Measurements from ENCODE around the gene GNB1. TPM values are rescaled to one million over a fixed set of nuclear protein-coding genes. Genes with fewer than 3 reads are reported as not detected.

GNB1 gene
- total and polyA plus RNA-seq, 2 donors (not counting 1 experiment from before 2014, with no cell fraction given), result 91.3 to 485 TPM

GRCh38 chr1:1770102-1770501 is 120.8 kb downstream of the GNB1 start:
- H3K9ac ChIP-seq (ENCODE audit: insufficient read depth, low read length), result no peak overlapping the region
- DNase-seq (ENCODE audit: low read depth in 2 of 2), result no peak
- H3K79me2 ChIP-seq (ENCODE audit: control insufficient read depth, insufficient read depth, low read length), result peaks cover 50% of the 10 kb centered on the region
- H3K4me2 ChIP-seq (ENCODE audit: extremely low read depth, insufficient read depth, low read length), result no peak overlapping the region
- no peaks in the 10 kb centered on the region for H3K4me1 ChIP-seq (ENCODE audit: control insufficient read depth, extremely low read depth, insufficient read depth, low read length)
- no peak overlapping the region for H3K27ac ChIP-seq (ENCODE audit: insufficient read depth, low read length)
- H4K20me1 ChIP-seq (ENCODE audit: control insufficient read depth, extremely low read depth, insufficient read depth, low read length), result no peaks in the 10 kb centered on the region
- TF ChIP-seq EZH2 (IDR thresholded peaks at IDR 0.05; ENCODE audit: low read length, missing control alignments) (no peak), CTCF (conservative IDR thresholded peaks at IDR 0.05 in 1 of 2, IDR thresholded peaks at IDR 0.05 in 1 of 2; ENCODE audit: low read depth in 1 of 2, low read length in 2 of 2) (no peak)
- no peak overlapping the region for H2AFZ ChIP-seq (ENCODE audit: low read length)
- no peaks in the 10 kb centered on the region for H3K36me3 ChIP-seq (ENCODE audit: control insufficient read depth, insufficient read depth, low read length)
- H3K4me3 ChIP-seq (replicated peaks in 1 of 4; ENCODE audit: control extremely low read depth in 1 of 4, insufficient read depth in 1 of 4, low read depth in 3 of 4, low read length in 4 of 4), result no peak overlapping the region
- no peaks in the 10 kb centered on the region for H3K27me3 ChIP-seq (ENCODE audit: control insufficient read depth, insufficient read depth, low read length)
- peaks cover 2% of the 10 kb centered on the region for H3K9me3 ChIP-seq (ENCODE audit: control insufficient read depth, insufficient read depth, low read depth, low read length)

GRCh38 chr1:1768249-1768992 is 122.5 kb downstream of the GNB1 start:
- Histone ChIP-seq H3K27me3 (ENCODE audit: control insufficient read depth, insufficient read depth, low read length) (no peaks in the 10 kb centered on the region), H3K36me3 (ENCODE audit: control insufficient read depth, insufficient read depth, low read length) (peaks cover 5% of the 10 kb centered on the region), H3K4me3 (replicated peaks in 1 of 4; ENCODE audit: control extremely low read depth in 1 of 4, insufficient read depth in 1 of 4, low read depth in 3 of 4, low read length in 4 of 4) (no peak overlapping the region), H3K9me3 (ENCODE audit: control insufficient read depth, insufficient read depth, low read depth, low read length) (peaks cover 2% of the 10 kb centered on the region), H3K4me2 (ENCODE audit: extremely low read depth, insufficient read depth, low read length) (no peak overlapping the region), H3K4me1 (ENCODE audit: control insufficient read depth, extremely low read depth, insufficient read depth, low read length) (no peaks in the 10 kb centered on the region), H3K9ac (ENCODE audit: insufficient read depth, low read length) (no peak overlapping the region), H2AFZ (ENCODE audit: low read length) (no peak overlapping the region), H3K79me2 (ENCODE audit: control insufficient read depth, insufficient read depth, low read length) (peaks cover 41% of the 10 kb centered on the region), H3K27ac (ENCODE audit: insufficient read depth, low read length) (no peak overlapping the region), H4K20me1 (ENCODE audit: control insufficient read depth, extremely low read depth, insufficient read depth, low read length) (no peaks in the 10 kb centered on the region)
- DNase-seq (ENCODE audit: low read depth in 2 of 2), result no peak
- TF ChIP-seq CTCF (conservative IDR thresholded peaks at IDR 0.05 in 1 of 2, IDR thresholded peaks at IDR 0.05 in 1 of 2; ENCODE audit: low read depth in 1 of 2, low read length in 2 of 2) (no peak), EZH2 (IDR thresholded peaks at IDR 0.05; ENCODE audit: low read length, missing control alignments) (no peak)

GRCh38 chr1:1764876-1765470 is 125.9 kb downstream of the GNB1 start:
- H3K27me3 ChIP-seq (ENCODE audit: control insufficient read depth, insufficient read depth, low read length), result no peaks in the 10 kb centered on the region
- no peaks in the 10 kb centered on the region for H3K9me3 ChIP-seq (ENCODE audit: control insufficient read depth, insufficient read depth, low read depth, low read length)
- no peak overlapping the region for H3K27ac ChIP-seq (ENCODE audit: insufficient read depth, low read length)
- no peak overlapping the region for H3K9ac ChIP-seq (ENCODE audit: insufficient read depth, low read length)
- no peak for TF ChIP-seq EZH2 (IDR thresholded peaks at IDR 0.05; ENCODE audit: low read length, missing control alignments)
- TF ChIP-seq CTCF (conservative IDR thresholded peaks at IDR 0.05 in 1 of 2, IDR thresholded peaks at IDR 0.05 in 1 of 2; ENCODE audit: low read depth in 1 of 2, low read length in 2 of 2), result no peak
- H3K4me1 ChIP-seq (ENCODE audit: control insufficient read depth, extremely low read depth, insufficient read depth, low read length), result no peaks in the 10 kb centered on the region
- H2AFZ ChIP-seq (ENCODE audit: low read length), result no peak overlapping the region
- H3K4me3 ChIP-seq (replicated peaks in 1 of 4; ENCODE audit: control extremely low read depth in 1 of 4, insufficient read depth in 1 of 4, low read depth in 3 of 4, low read length in 4 of 4), result no peak overlapping the region
- H3K4me2 ChIP-seq (ENCODE audit: extremely low read depth, insufficient read depth, low read length), result no peak overlapping the region
- H4K20me1 ChIP-seq (ENCODE audit: control insufficient read depth, extremely low read depth, insufficient read depth, low read length), result no peaks in the 10 kb centered on the region
- no peak for DNase-seq (ENCODE audit: low read depth in 2 of 2)
- H3K79me2 ChIP-seq (ENCODE audit: control insufficient read depth, insufficient read depth, low read length), result peaks cover 24% of the 10 kb centered on the region
- H3K36me3 ChIP-seq (ENCODE audit: control insufficient read depth, insufficient read depth, low read length), result peaks cover 15% of the 10 kb centered on the region
